ENCODE measurements around the gene SETD6.

The SETD6 gene

GRCh38 chr16:58507963-58508670 is 7.2 kb upstream of the SETD6 start:
- DNase-seq: no peak

- no peak for DNase-seq
These were observed 6.6 kb upstream of the SETD6 start for GRCh38 chr16:58508671-58509251.

GRCh38 chr16:58509256-58510096 is 5.8 kb upstream of the SETD6 start:
- DNase-seq: no peak

- no peak for DNase-seq
These were observed 5.1 kb upstream of the SETD6 start for GRCh38 chr16:58510097-58510775.

GRCh38 chr16:58510776-58511628 is 4.3 kb upstream of the SETD6 start:
- no peak for DNase-seq

- peak in 40 of 56 donors; percentile 21 to 82 (median 44) for DNase-seq
These were observed 3.1 kb upstream of the SETD6 start for GRCh38 chr16:58511933-58512815.

GRCh38 chr16:58513874-58514273 is 1.4 kb upstream of the SETD6 start:
- no peak for DNase-seq

- peak in 1 of 56 donors; percentile 52 for DNase-seq
These were observed 802 bp downstream of the SETD6 start for GRCh38 chr16:58515871-58516767.

GRCh38 chr16:58516768-58517107 is 1.4 kb downstream of the SETD6 start:
- DNase-seq: no peak

- no peak for DNase-seq
These were observed 3.0 kb downstream of the SETD6 start for GRCh38 chr16:58518083-58518979.

- no peak for DNase-seq
These were observed 3.7 kb downstream of the SETD6 start for GRCh38 chr16:58518980-58519368.

- no peak for DNase-seq
These were observed 4.4 kb downstream of the SETD6 start for GRCh38 chr16:58519707-58520106.

- no peak for DNase-seq
These were observed 14.9 kb downstream of the SETD6 start for GRCh38 chr16:58530179-58530578.

GRCh38 chr16:58532414-58532813 is 17.1 kb downstream of the SETD6 start:
- DNase-seq: no peak

- DNase-seq: no peak
These were observed 18.6 kb downstream of the SETD6 start for GRCh38 chr16:58533751-58534470.

- DNase-seq: no peak
These were observed 19.8 kb downstream of the SETD6 start for GRCh38 chr16:58535100-58535499.

GRCh38 chr16:58536278-58536677 is 21.0 kb downstream of the SETD6 start:
- DNase-seq: no peak
